HG03442 (cell line): Measurements from ENCODE around the gene CHPT1.
"Not testable (repeated sequence)": the region's sequence is repeated elsewhere in the genome, so short reads cannot be mapped to it uniquely, and the experiment has no call there.

ENCODE experiments used
- ATAC-seq: cut with Tn5 transposase; IDR thresholded peaks from one replicate; pipeline ENCODE4 v1.9.1; 2021; ENCODE audit warnings: mild to moderate bottlenecking, moderate library complexity; ENCODE audit not compliant: unreplicated experiment

Gene CHPT1

GRCh38 chr12:101697197-101697929 lies at the start of gene CHPT1:
Gene CHPT1, plus strand, starts transcription at chr12:101697640. Its CDS starts 222 bp downstream, at chr12:101697862.
- peak; percentile 63 for ATAC-seq

GRCh38 chr12:101647711-101648110 lies 49.7 kb upstream of the CHPT1 start:
- no peak for ATAC-seq

GRCh38 chr12:101648195-101648594 lies 49.2 kb upstream of the CHPT1 start:
- ATAC-seq = no peak

GRCh38 chr12:101650346-101651117 lies 46.9 kb upstream of the CHPT1 start:
- ATAC-seq = no peak

DNA sequence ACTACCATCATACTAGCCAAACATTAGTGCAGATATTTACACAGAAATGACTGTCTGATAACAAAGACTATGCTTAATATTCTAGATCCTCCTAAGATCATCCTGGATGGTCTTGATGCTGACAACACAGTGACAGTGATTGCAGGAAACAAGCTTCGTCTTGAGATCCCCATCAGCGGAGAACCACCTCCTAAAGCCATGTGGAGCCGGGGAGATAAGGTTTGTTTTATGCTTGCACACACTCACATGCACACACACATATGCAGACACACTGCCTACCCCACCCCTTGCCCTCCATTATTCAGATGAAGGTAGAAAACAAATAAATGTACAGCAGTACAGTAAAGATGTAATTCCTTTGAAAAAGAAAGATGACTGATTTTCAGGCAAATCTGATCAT lies 44.4 kb upstream of the CHPT1 start:
- ATAC-seq = no peak

DNA sequence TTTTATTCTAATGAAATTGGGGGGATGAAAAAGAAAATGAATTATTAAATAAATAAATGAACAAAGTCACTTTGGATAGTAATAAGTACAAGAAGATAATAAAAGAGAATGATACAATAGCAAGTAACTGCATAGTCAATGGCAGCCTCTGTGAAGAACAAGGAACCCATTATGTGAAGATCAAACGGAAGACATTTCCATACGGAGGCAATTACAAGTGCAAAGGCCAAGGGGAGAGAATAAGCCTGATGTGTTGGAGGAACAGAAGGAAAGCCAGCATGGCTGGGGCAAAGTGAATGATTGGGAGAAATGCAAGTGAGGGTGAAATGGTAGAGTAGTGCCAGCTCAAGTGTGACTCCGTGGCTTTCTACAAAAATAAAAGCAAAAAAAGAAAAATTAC lies 43.9 kb upstream of the CHPT1 start:
- no peak for ATAC-seq

- ATAC-seq = no peak
These were observed 43.0 kb upstream of the CHPT1 start for GRCh38 chr12:101654442-101654841.

- no peak for ATAC-seq
These were observed 42.0 kb upstream of the CHPT1 start for GRCh38 chr12:101655393-101655792.

DNA sequence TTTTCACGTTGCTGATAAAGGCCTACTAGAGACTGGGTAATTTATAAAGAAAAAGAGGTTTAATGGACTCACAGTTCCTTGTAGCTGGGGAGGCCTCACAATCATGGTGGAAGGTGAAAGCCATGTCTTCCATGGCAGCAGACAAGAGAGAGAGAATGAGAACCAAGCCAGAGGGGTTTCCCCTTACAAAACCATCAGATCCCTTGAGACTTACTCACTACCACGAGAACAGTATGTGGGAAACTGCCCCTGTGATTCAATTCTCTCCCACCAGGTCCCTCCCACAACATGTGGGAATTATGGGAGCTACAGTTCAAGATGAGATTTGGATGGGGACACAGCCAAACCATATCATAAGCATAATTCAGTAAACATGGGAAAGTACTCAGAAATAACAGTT lies 36.8 kb upstream of the CHPT1 start:
- not testable (repeated sequence) for ATAC-seq

GRCh38 chr12:101663298-101663697 lies 34.1 kb upstream of the CHPT1 start:
- no peak for ATAC-seq

GRCh38 chr12:101664992-101665391 lies 32.4 kb upstream of the CHPT1 start:
- ATAC-seq = no peak

- ATAC-seq = no peak
These were observed 31.2 kb upstream of the CHPT1 start for GRCh38 chr12:101666052-101666728.

DNA sequence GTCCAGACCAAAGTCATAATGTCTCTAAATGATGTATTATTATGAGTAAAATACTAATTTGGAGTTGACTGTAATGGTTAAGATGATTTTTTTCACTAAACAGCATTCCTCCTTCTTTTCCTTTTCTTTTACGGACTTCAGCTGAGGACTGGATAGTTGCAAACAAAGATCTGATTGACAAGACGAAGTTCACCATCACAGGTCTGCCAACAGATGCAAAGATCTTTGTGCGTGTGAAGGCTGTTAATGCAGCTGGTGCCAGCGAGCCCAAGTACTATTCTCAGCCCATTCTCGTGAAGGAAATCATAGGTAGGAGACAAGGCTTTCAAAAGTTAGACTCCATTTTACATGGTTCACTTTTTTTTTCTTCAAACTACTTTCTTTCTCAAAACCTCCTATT lies 29.8 kb upstream of the CHPT1 start:
- ATAC-seq = no peak

- no peak for ATAC-seq
These were observed 27.3 kb upstream of the CHPT1 start for GRCh38 chr12:101670007-101670671.

DNA sequence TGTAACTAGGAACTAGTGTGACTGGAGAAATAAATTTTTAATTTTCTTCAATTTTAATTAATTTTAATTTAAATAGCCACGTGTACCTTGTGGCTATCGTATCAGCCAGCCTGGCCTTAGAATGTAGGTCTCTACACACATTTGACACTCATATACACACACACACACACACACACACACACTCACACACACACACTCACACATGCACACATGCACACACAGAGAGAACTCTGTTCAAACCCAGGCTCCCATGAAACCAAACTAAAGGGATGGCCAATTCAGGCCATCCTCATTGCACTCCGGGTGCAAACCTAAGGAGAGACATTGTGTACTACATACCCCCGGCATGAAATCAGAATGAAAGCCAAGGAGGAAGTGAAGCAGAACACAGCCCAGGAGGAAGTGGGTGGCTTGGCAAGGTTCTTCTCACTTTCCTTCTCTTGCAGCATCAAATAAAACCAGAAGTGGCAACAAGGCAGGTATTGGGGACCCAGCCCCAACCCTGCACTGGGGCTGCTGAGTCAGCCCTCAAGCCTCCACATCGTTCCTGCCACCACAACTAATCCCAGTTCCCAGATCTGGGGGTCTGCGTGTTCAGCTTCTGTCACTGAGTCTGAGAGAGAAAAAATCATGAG lies 26.2 kb upstream of the CHPT1 start:
- peak; percentile 86 for ATAC-seq

DNA sequence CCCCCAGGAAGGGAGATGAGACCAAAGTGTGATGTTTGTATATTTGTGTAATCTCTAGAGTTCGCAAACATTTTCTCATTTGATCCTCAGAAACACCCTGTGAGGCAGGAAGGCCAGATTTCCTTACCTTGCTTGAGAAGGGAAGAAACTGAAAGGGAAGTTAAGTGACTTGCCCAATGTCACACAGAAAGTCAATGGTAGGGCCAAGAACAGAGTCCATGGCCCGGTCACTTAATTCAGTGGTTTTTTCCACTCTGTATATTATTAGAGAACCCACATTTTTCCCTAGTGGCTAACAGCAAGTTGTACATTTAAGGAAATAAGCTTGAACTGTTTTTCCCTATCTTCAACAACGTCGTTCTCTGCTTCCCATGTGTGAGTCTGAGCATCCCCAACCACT lies 25.6 kb upstream of the CHPT1 start:
- no peak for ATAC-seq

GRCh38 chr12:101675555-101675954 lies 21.9 kb upstream of the CHPT1 start:
- no peak for ATAC-seq

- not testable (repeated sequence) for ATAC-seq
These were observed 20.9 kb upstream of the CHPT1 start for GRCh38 chr12:101676497-101676896.

GRCh38 chr12:101678081-101678480 lies 19.4 kb upstream of the CHPT1 start:
- ATAC-seq = no peak

GRCh38 chr12:101680240-101680639 lies 17.2 kb upstream of the CHPT1 start:
- no peak for ATAC-seq

- no peak for ATAC-seq
These were observed 16.8 kb upstream of the CHPT1 start for GRCh38 chr12:101680647-101681046.
